ENCODE data around the gene STK17B. TPM values are rescaled to one million over a fixed set of nuclear protein-coding genes. Genes with fewer than 3 reads are reported as not detected.

The STK17B gene
- polyA plus RNA-seq, 1 donor (not counting 4 experiments of a cell fraction or from before 2014, with no cell fraction given): 11.0 TPM

GRCh38 chr2:196140213-196140612, 31.2 kb downstream of the STK17B start:
- peaks cover 5 to 9% of the 10 kb centered on the region in 2 experiments for H3K36me3 ChIP-seq (ENCODE audit: control insufficient read depth in 2 of 2, extremely low read depth in 1 of 2, insufficient read depth in 2 of 2, low read length in 2 of 2)
- H3K79me2 ChIP-seq (ENCODE audit: control insufficient read depth, insufficient read depth, low read length): no peaks in the 10 kb centered on the region
- H3K27ac ChIP-seq (ENCODE audit: control insufficient read depth, insufficient read depth, low read length): no peak overlapping the region
- H3K27me3 ChIP-seq (ENCODE audit: control insufficient read depth, extremely low read depth, insufficient read depth, low read length): no peaks in the 10 kb centered on the region
- H4K20me1 ChIP-seq (ENCODE audit: control insufficient read depth, extremely low read depth, insufficient read depth, low read length): no peaks in the 10 kb centered on the region
- H3K4me1 ChIP-seq (ENCODE audit: control insufficient read depth, extremely low read depth, insufficient read depth, low read length): peaks cover 3% of the 10 kb centered on the region
- no peak overlapping the region for H2AFZ ChIP-seq (ENCODE audit: control insufficient read depth, low read length)
- H3K4me2 ChIP-seq (ENCODE audit: control insufficient read depth, extremely low read depth, insufficient read depth, low read depth, low read length): no peak overlapping the region
- dilution Hi-C loops (cut with MboI; ENCODE audit: extremely low pct_ligation_motif_present, low sequenced_read_pairs): no loop called here
- H3K9me1 ChIP-seq (ENCODE audit: control insufficient read depth, extremely low read depth, insufficient read depth, low read length): no peaks in the 10 kb centered on the region
- H3K9ac ChIP-seq (ENCODE audit: control insufficient read depth, extremely low read depth, insufficient read depth, low read length): no peak overlapping the region
- FAIRE-seq (no peak), DNase-seq (ENCODE audit: low read depth, low spot score) (no peak)
- TF ChIP-seq CTCF (optimal IDR thresholded peaks at IDR 0.05 in 1 of 3, IDR thresholded peaks at IDR 0.05 in 1 of 3, conservative IDR thresholded peaks at IDR 0.05 in 1 of 3; ENCODE audit: extremely low read depth in 1 of 3, insufficient read depth in 2 of 3, low read length in 3 of 3) (no peak), EZH2 (IDR thresholded peaks at IDR 0.05; ENCODE audit: low read length) (no peak)
- no peaks in the 10 kb centered on the region for H3K9me3 ChIP-seq (ENCODE audit: control insufficient read depth, low read depth, low read length)
- H3K4me3 ChIP-seq (ENCODE audit: control insufficient read depth in 2 of 3, extremely low read depth in 1 of 3, insufficient read depth in 2 of 3, low read depth in 1 of 3, low read length in 3 of 3): no peak overlapping the region

GRCh38 chr2:196137271-196137670, 34.1 kb downstream of the STK17B start:
- TF ChIP-seq CTCF (optimal IDR thresholded peaks at IDR 0.05 in 1 of 3, IDR thresholded peaks at IDR 0.05 in 1 of 3, conservative IDR thresholded peaks at IDR 0.05 in 1 of 3; ENCODE audit: extremely low read depth in 1 of 3, insufficient read depth in 2 of 3, low read length in 3 of 3) (no peak), EZH2 (IDR thresholded peaks at IDR 0.05; ENCODE audit: low read length) (no peak)
- Histone ChIP-seq H3K9me1 (ENCODE audit: control insufficient read depth, extremely low read depth, insufficient read depth, low read length) (no peaks in the 10 kb centered on the region), H3K79me2 (ENCODE audit: control insufficient read depth, insufficient read depth, low read length) (no peaks in the 10 kb centered on the region), H3K9me3 (ENCODE audit: control insufficient read depth, low read depth, low read length) (peaks cover 3% of the 10 kb centered on the region), H3K27me3 (ENCODE audit: control insufficient read depth, extremely low read depth, insufficient read depth, low read length) (no peaks in the 10 kb centered on the region), H2AFZ (ENCODE audit: control insufficient read depth, low read length) (no peak overlapping the region), H4K20me1 (ENCODE audit: control insufficient read depth, extremely low read depth, insufficient read depth, low read length) (no peaks in the 10 kb centered on the region), H3K4me2 (ENCODE audit: control insufficient read depth, extremely low read depth, insufficient read depth, low read depth, low read length) (no peak overlapping the region), H3K4me1 (ENCODE audit: control insufficient read depth, extremely low read depth, insufficient read depth, low read length) (peaks cover 3% of the 10 kb centered on the region), H3K36me3 (ENCODE audit: control insufficient read depth in 2 of 2, extremely low read depth in 1 of 2, insufficient read depth in 2 of 2, low read length in 2 of 2) (peaks cover 0 to 7% of the 10 kb centered on the region in 2 experiments), H3K27ac (ENCODE audit: control insufficient read depth, insufficient read depth, low read length) (no peak overlapping the region), H3K9ac (ENCODE audit: control insufficient read depth, extremely low read depth, insufficient read depth, low read length) (no peak overlapping the region), H3K4me3 (ENCODE audit: control insufficient read depth in 2 of 3, extremely low read depth in 1 of 3, insufficient read depth in 2 of 3, low read depth in 1 of 3, low read length in 3 of 3) (no peak overlapping the region)
- FAIRE-seq: no peak
- DNase-seq (ENCODE audit: low read depth, low spot score): no peak
- dilution Hi-C loops (cut with MboI; ENCODE audit: extremely low pct_ligation_motif_present, low sequenced_read_pairs): no loop called here

All from keratinocyte (primary cell).